ENCODE data around the gene KRT74.

DNA sequence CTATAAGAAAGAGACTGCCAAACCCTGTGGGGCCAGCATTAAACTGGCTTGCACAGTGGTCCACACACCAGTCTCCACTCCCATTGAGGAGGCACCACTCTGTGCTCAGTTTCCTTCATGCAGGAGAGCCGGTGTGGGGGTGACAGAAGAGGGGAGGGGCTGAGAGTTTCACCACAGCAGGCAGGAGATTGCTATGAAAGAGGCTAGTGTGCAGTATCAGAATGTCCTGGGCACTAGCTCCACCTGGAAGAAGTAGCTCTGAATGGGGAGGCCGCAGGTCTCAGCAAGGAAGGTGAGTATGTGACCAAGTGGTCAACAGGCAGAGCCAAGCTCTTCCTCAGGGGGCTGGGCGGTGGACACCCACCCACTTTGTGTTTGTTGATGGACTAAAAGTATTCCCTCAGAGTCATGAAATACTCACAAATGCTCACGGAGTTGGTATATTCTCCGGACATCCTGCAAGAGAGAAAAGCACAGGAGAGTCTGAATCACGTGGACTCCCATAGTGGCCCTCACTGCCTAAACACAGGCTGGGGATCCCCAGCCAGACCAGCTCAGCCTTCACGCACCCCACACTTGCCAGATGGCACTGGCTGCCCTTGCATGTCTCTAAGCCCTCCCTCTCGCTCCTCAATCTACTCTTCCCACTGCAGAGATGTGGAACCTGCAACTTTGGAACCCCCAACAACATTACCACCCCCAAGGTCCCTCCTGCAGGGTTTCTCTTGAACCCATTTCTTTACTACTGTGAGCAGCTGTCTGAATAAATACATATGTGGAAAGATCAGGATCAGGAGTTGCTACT, 35.4 kb upstream of the KRT74 start:
- TF ChIP-seq, protein P1, sequence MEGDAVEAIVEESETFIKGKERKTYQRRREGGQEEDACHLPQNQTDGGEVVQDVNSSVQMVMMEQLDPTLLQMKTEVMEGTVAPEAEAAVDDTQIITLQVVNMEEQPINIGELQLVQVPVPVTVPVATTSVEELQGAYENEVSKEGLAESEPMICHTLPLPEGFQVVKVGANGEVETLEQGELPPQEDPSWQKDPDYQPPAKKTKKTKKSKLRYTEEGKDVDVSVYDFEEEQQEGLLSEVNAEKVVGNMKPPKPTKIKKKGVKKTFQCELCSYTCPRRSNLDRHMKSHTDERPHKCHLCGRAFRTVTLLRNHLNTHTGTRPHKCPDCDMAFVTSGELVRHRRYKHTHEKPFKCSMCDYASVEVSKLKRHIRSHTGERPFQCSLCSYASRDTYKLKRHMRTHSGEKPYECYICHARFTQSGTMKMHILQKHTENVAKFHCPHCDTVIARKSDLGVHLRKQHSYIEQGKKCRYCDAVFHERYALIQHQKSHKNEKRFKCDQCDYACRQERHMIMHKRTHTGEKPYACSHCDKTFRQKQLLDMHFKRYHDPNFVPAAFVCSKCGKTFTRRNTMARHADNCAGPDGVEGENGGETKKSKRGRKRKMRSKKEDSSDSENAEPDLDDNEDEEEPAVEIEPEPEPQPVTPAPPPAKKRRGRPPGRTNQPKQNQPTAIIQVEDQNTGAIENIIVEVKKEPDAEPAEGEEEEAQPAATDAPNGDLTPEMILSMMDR (IDR thresholded peaks at IDR 0.05 in 8 of 11, conservative IDR thresholded peaks at IDR 0.05 in 3 of 11) = no peak
- TF ChIP-seq POLR2AphosphoS5 (IDR thresholded peaks at IDR 0.05) (no peak), POLR2A (IDR thresholded peaks at IDR 0.05) (no peak)
